OCI-LY1 (cell line): ENCODE results near the gene ARHGEF28.

Experiments used
- H2AFZ ChIP-seq: fragments of 200-600 bp; sonication (generic), shearing (Covaris generic); 2 replicates; pipeline ENCODE4 v1.6.0; 2014; ENCODE audit warnings: antibody characterized with exemption, mild to moderate bottlenecking, low read length
- H3F3A ChIP-seq: fragments of 200-600 bp; sonication (generic), shearing (Covaris generic); 2 replicates; pipeline ENCODE4 v1.6.0; 2014; ENCODE audit warnings: mild to moderate bottlenecking, antibody characterized with exemption, low read length, moderate library complexity; ENCODE audit not compliant: insufficient read depth
- H3K27ac ChIP-seq: fragments of 200-600 bp; sonication (generic); 2 replicates; pipeline ENCODE4 v1.5.1; 2014; ENCODE audit warnings: low read length, mixed run types, mild to moderate bottlenecking, low read depth; ENCODE audit not compliant: poor library complexity, severe bottlenecking
- H3K27me3 ChIP-seq: fragments of 200-600 bp; sonication (generic); 2 replicates; pipeline ENCODE4 v1.6.0; 2014; ENCODE audit warnings: antibody characterized with exemption, mild to moderate bottlenecking, low read length, moderate library complexity; ENCODE audit not compliant: insufficient read depth
- H3K36me3 ChIP-seq: fragments of 200-600 bp; sonication (generic); 2 replicates; pipeline ENCODE4 v1.6.1; 2014; ENCODE audit warnings: mild to moderate bottlenecking, antibody characterized with exemption, low read length, moderate library complexity, mixed read lengths; ENCODE audit not compliant: insufficient read depth
- H3K4me1 ChIP-seq: fragments of 200-600 bp; sonication (generic); 2 replicates; pipeline ENCODE4 v1.5.1; 2014; ENCODE audit warnings: mild to moderate bottlenecking, low read length, moderate library complexity; ENCODE audit not compliant: insufficient read depth, severe bottlenecking
- H3K4me2 ChIP-seq: fragments of 200-600 bp; sonication (generic), shearing (Covaris generic); 2 replicates; pipeline ENCODE4 v1.6.1; 2014; ENCODE audit warnings: low read length
- H3K4me3 ChIP-seq: fragments of 200-600 bp; sonication (generic); 2 replicates; pipeline ENCODE4 v1.5.1; 2014; ENCODE audit warnings: low read length, low read depth, mild to moderate bottlenecking, mixed read lengths; ENCODE audit not compliant: poor library complexity, severe bottlenecking
- H3K79me2 ChIP-seq: fragments of 200-600 bp; shearing (Covaris generic); 2 replicates; pipeline ENCODE4 v1.6.1; 2016; ENCODE audit warnings: mixed run types, low read length, mixed read lengths; ENCODE audit not compliant: insufficient read depth
- H3K9ac ChIP-seq: fragments of 200-600 bp; sonication (generic), shearing (Covaris generic); 2 replicates; pipeline ENCODE4 v1.6.1; 2014; ENCODE audit warnings: mild to moderate bottlenecking, low read length, mixed read lengths
- H3K9me2 ChIP-seq: fragments of 200-600 bp; sonication (generic), shearing (Covaris generic); 2 replicates; pipeline ENCODE4 v1.6.1; 2014; ENCODE audit warnings: low read depth, mild to moderate bottlenecking, low read length, mixed read lengths
- H3K9me3 ChIP-seq: fragments of 200-600 bp; shearing (Covaris generic); 2 replicates; pipeline ENCODE4 v1.6.1; 2014; ENCODE audit warnings: low read length, mixed read lengths
- H4K20me1 ChIP-seq: fragments of 200-600 bp; sonication (generic), shearing (Covaris generic); 2 replicates; pipeline ENCODE4 v1.6.0; 2016; ENCODE audit warnings: mild to moderate bottlenecking, low read length; ENCODE audit not compliant: insufficient read depth
- EZH2 ChIP-seq: fragments of 200-600 bp; sonication (generic), shearing (Covaris generic); IDR thresholded peaks from 2 replicates; pipeline ENCODE4 v1.8.0; 2017; ENCODE audit warnings: borderline replicate concordance, mixed run types, mild to moderate bottlenecking, antibody characterized with exemption, low read length, moderate library complexity, mixed read lengths
- TF ChIP-seq, protein P1 (sequence below): fragments of 200-600 bp; sonication (generic), shearing (Covaris generic); IDR thresholded peaks from 2 replicates; pipeline ENCODE4 v1.5.1; 2017; ENCODE audit warnings: mild to moderate bottlenecking, antibody characterized with exemption, low read length, moderate library complexity, mixed read lengths

ARHGEF28 gene

DNA sequence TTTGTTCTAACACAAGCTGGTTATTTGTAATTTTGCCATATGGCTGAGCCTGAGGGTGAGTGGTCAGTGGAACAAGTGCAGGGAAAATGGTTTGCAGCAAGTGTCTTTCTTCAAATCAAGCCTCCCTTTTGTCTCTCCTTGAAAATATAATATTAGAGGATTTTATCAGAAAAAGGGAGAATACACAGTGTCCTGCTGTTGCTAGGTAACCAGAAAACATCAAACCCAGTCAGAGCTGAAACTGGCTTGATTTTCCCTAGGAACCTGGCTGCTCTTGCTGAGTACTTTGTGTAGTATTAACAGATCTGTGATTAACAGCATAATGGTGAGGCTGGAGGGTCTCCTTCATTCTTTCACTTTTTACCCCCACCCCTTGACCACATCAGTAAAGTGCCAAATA, 314.0 kb downstream of the ARHGEF28 start:
- H3K9me2 ChIP-seq = no peaks in the 10 kb centered on the region
- H3K4me2 ChIP-seq = no peak overlapping the region
- no peaks in the 10 kb centered on the region for H3K79me2 ChIP-seq
- H2AFZ ChIP-seq = no peak overlapping the region
- no peak for TF ChIP-seq EZH2
- TF ChIP-seq, protein P1, sequence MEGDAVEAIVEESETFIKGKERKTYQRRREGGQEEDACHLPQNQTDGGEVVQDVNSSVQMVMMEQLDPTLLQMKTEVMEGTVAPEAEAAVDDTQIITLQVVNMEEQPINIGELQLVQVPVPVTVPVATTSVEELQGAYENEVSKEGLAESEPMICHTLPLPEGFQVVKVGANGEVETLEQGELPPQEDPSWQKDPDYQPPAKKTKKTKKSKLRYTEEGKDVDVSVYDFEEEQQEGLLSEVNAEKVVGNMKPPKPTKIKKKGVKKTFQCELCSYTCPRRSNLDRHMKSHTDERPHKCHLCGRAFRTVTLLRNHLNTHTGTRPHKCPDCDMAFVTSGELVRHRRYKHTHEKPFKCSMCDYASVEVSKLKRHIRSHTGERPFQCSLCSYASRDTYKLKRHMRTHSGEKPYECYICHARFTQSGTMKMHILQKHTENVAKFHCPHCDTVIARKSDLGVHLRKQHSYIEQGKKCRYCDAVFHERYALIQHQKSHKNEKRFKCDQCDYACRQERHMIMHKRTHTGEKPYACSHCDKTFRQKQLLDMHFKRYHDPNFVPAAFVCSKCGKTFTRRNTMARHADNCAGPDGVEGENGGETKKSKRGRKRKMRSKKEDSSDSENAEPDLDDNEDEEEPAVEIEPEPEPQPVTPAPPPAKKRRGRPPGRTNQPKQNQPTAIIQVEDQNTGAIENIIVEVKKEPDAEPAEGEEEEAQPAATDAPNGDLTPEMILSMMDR = no peak
- H3K36me3 ChIP-seq = no peaks in the 10 kb centered on the region
- H4K20me1 ChIP-seq = no peaks in the 10 kb centered on the region
- H3K27ac ChIP-seq = no peak overlapping the region
- H3K27me3 ChIP-seq = no peaks in the 10 kb centered on the region
- H3K4me3 ChIP-seq = no peak overlapping the region
- no peaks in the 10 kb centered on the region for H3K9me3 ChIP-seq
- H3F3A ChIP-seq = no peaks in the 10 kb centered on the region
- no peak overlapping the region for H3K9ac ChIP-seq
- no peaks in the 10 kb centered on the region for H3K4me1 ChIP-seq

DNA sequence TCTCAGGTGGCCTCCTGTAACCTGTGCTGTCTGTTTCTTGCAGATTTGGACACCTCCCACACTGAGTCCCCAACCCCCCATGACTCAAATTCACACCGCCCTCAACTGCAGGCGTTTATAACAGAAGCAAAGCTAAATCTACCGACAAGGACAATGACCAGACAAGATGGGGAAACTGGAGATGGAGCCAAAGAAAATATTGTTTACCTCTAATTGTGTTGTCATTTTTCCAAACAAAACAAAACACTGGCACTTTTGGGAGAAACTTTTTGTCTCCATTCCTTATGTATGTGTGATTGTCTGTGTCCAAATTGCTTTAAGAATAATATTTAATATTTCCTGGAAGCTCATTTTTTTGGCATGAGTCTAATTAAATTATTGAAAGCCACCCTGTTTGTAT, 314.8 kb downstream of the ARHGEF28 start:
- Histone ChIP-seq H3K79me2 (no peaks in the 10 kb centered on the region), H3K27ac (no peak overlapping the region), H3K27me3 (no peaks in the 10 kb centered on the region), H3F3A (no peaks in the 10 kb centered on the region), H3K4me2 (no peak overlapping the region), H3K9me3 (no peaks in the 10 kb centered on the region), H4K20me1 (no peaks in the 10 kb centered on the region), H3K9me2 (no peaks in the 10 kb centered on the region), H3K9ac (no peak overlapping the region), H3K36me3 (no peaks in the 10 kb centered on the region), H3K4me1 (no peaks in the 10 kb centered on the region), H2AFZ (no peak overlapping the region), H3K4me3 (no peak overlapping the region)
- TF ChIP-seq EZH2 = no peak
- TF ChIP-seq, protein P1 = no peak

DNA sequence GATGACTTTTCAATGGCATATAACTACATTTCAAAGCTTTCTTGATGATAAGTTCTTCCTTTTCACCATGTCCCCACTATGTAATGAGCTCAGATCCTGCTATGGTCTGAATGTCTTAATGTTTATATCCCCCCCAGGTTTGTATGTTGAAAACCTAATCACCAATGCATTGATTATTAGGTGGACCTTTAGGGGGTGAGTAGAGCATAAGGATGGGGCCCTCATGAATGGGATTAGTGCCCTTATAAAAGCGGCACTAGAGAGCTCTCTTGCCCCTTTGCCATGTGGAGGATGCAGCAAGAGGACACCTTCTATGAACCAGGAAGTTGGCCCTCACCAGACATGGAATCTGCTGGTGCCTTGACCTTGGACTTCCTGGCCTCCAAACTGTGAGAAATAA, 316.8 kb downstream of the ARHGEF28 start:
- H3K27me3 ChIP-seq = no peaks in the 10 kb centered on the region
- no peak for TF ChIP-seq EZH2
- H3K9ac ChIP-seq = no peak overlapping the region
- H3K4me2 ChIP-seq = no peak overlapping the region
- H3K4me1 ChIP-seq = no peaks in the 10 kb centered on the region
- H3K27ac ChIP-seq = no peak overlapping the region
- no peaks in the 10 kb centered on the region for H3K79me2 ChIP-seq
- no peaks in the 10 kb centered on the region for H3K9me3 ChIP-seq
- no peak overlapping the region for H2AFZ ChIP-seq
- H3K9me2 ChIP-seq = no peaks in the 10 kb centered on the region
- H3K36me3 ChIP-seq = no peaks in the 10 kb centered on the region
- no peak overlapping the region for H3K4me3 ChIP-seq
- no peaks in the 10 kb centered on the region for H4K20me1 ChIP-seq
- H3F3A ChIP-seq = no peaks in the 10 kb centered on the region

DNA sequence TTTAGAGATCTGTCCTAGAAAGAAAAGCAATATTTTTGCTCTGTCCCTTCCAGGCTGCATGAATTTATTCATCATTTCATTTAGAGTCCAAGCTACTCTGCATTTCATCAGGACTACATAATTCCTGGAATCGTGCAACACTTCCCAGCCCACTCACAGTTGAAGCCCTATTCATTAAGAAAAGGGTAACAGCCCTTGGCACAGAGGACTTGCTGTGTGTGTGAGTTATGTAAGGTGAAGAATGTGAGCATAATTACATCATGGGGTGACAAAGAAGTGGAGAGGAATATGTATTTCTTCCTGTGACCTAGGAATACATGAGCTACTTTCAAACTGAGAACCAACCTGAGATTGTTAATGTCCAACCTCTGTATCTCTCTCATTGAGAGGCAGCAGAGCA, 317.4 kb downstream of the ARHGEF28 start:
- Histone ChIP-seq H3K9ac (no peak overlapping the region), H3K4me1 (no peaks in the 10 kb centered on the region), H3K9me2 (no peaks in the 10 kb centered on the region), H2AFZ (no peak overlapping the region), H3K9me3 (no peaks in the 10 kb centered on the region), H3K27ac (no peak overlapping the region), H3K4me2 (no peak overlapping the region), H3K4me3 (no peak overlapping the region), H3K79me2 (no peaks in the 10 kb centered on the region), H3F3A (no peaks in the 10 kb centered on the region), H3K36me3 (no peaks in the 10 kb centered on the region), H4K20me1 (no peaks in the 10 kb centered on the region), H3K27me3 (no peaks in the 10 kb centered on the region)
- TF ChIP-seq, protein P1 = no peak
- TF ChIP-seq EZH2 = no peak
